ENCODE measurements around the gene DISP3.

- TF ChIP-seq CTCF (IDR thresholded peaks at IDR 0.05) (no peak), EP300 (IDR thresholded peaks at IDR 0.05) (no peak)
These were observed 59.9 kb downstream of the DISP3 start for GRCh38 chr1:11538886-11539285.

All from ovary (tissue), 3 donors.